ENCODE data around the gene CREG2. TPM values are rescaled to one million over a fixed set of nuclear protein-coding genes. Genes with fewer than 3 reads are reported as not detected.
"Not testable (repeated sequence)": the region's sequence is repeated elsewhere in the genome, so short reads cannot be mapped to it uniquely, and the experiment has no call there.

CREG2 gene
- total and polyA plus RNA-seq, 7 donors, result 0.06 to 0.36 (median 0.28) TPM; not detected in 4

- DNase-seq, result no peak
- Histone ChIP-seq H3K9me3 (no peaks in the 10 kb centered on the region), H3K4me3 (no peak overlapping the region), H3K4me1 (no peaks in the 10 kb centered on the region), H3K36me3 (no peaks in the 10 kb centered on the region), H3K27ac (no peak overlapping the region), H3K27me3 (no peaks in the 10 kb centered on the region)
- intact Hi-C loops (cut with DNase I), result no loop called here
- WGBS, 2 donors, result 78 to 80% methylated on average over 2 of the region's 2 CpGs
- TF ChIP-seq EP300 (IDR thresholded peaks at IDR 0.05), result no peak
- no peak for TF ChIP-seq POLR2AphosphoS5 (IDR thresholded peaks at IDR 0.05)
- no peak for TF ChIP-seq CTCF (IDR thresholded peaks at IDR 0.05)
- no peak for TF ChIP-seq POLR2A (IDR thresholded peaks at IDR 0.05)
Observed at GRCh38 chr2:101356521-101356920, 30.8 kb downstream of the CREG2 start.

DNA sequence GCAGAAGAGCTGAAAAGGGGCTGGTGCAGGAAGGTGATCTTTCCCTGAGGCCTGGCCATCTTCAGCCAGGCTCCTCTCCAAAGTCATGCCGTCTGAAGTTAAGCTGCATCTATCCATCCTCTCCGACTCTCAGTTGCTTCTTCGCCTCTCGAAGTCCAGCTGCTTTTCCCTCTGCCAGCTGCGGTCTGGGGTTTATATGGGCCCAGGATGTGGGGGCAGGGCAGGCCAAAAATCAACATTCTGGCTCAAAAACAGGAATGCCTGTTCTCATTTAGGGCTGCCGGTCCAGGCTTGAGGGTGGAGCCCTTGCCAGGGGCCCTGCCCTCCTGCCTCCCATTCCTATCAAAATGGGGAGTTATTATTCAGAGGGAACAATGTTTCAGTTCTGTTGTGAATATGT lies 31.2 kb downstream of the CREG2 start:
- Histone ChIP-seq H3K4me3 (no peak overlapping the region), H3K27ac (no peak overlapping the region), H3K27me3 (no peaks in the 10 kb centered on the region), H3K36me3 (no peaks in the 10 kb centered on the region), H3K9me3 (no peaks in the 10 kb centered on the region), H3K4me1 (no peaks in the 10 kb centered on the region)
- no peak for TF ChIP-seq POLR2A (IDR thresholded peaks at IDR 0.05)
- no peak for TF ChIP-seq POLR2AphosphoS5 (IDR thresholded peaks at IDR 0.05)
- TF ChIP-seq CTCF (IDR thresholded peaks at IDR 0.05), result no peak
- TF ChIP-seq EP300 (IDR thresholded peaks at IDR 0.05), result no peak
- DNase-seq, result no peak
- intact Hi-C loops (cut with DNase I), result no loop called here
- 76 to 82% methylated on average over 6 of the region's 6 CpGs for WGBS, 2 donors

- WGBS, 2 donors, result 84 to 85% methylated on average over 10 of the region's 10 CpGs
- Histone ChIP-seq H3K27me3 (no peaks in the 10 kb centered on the region), H3K4me3 (no peak overlapping the region), H3K27ac (no peak overlapping the region), H3K36me3 (no peaks in the 10 kb centered on the region), H3K4me1 (no peaks in the 10 kb centered on the region), H3K9me3 (no peaks in the 10 kb centered on the region)
- DNase-seq, result no peak
- intact Hi-C loops (cut with DNase I), result no loop called here
- TF ChIP-seq POLR2A (IDR thresholded peaks at IDR 0.05) (no peak), CTCF (IDR thresholded peaks at IDR 0.05) (no peak), POLR2AphosphoS5 (IDR thresholded peaks at IDR 0.05) (no peak), EP300 (IDR thresholded peaks at IDR 0.05) (no peak)
Observed at GRCh38 chr2:101355401-101356054, 31.8 kb downstream of the CREG2 start.

GRCh38 chr2:101354420-101355311 lies 32.6 kb downstream of the CREG2 start:
- Histone ChIP-seq H3K27me3 (no peaks in the 10 kb centered on the region), H3K4me3 (no peak overlapping the region), H3K4me1 (no peaks in the 10 kb centered on the region), H3K9me3 (no peaks in the 10 kb centered on the region), H3K36me3 (no peaks in the 10 kb centered on the region), H3K27ac (no peak overlapping the region)
- 92 to 94% methylated on average over 21 of the region's 21 CpGs for WGBS, 2 donors
- no peak for TF ChIP-seq POLR2AphosphoS5 (IDR thresholded peaks at IDR 0.05)
- TF ChIP-seq CTCF (IDR thresholded peaks at IDR 0.05), result no peak
- TF ChIP-seq EP300 (IDR thresholded peaks at IDR 0.05), result no peak
- no peak for TF ChIP-seq POLR2A (IDR thresholded peaks at IDR 0.05)
- intact Hi-C loops (cut with DNase I), result no loop called here
- DNase-seq, result no peak

GRCh38 chr2:101352631-101353030 lies 34.7 kb downstream of the CREG2 start:
- H3K4me1 ChIP-seq; DNase-seq; H3K27ac ChIP-seq; H3K4me3 ChIP-seq; H3K9me3 ChIP-seq; intact Hi-C loops (cut with DNase I); H3K27me3 ChIP-seq; H3K36me3 ChIP-seq: not testable (repeated sequence)
- WGBS, 2 donors, result 85 to 95% methylated on average over 4 of the region's 4 CpGs

Measured in sigmoid colon (tissue), 7 donors.